GM19043 (cell line): ENCODE measurements around the gene LRCH1.
"Not testable (repeated sequence)": the region's sequence is repeated elsewhere in the genome, so short reads cannot be mapped to it uniquely, and the experiment has no call there.

Source experiments
- ATAC-seq: cut with Tn5 transposase; IDR thresholded peaks from one replicate; pipeline ENCODE4 v1.9.1; 2021; ENCODE audit warnings: low read depth; ENCODE audit not compliant: unreplicated experiment

LRCH1 gene

GRCh38 chr13:46552889-46553520 lies at the start of gene LRCH1:
Gene LRCH1 (plus strand): TSS chr13:46553170. CDS start chr13:46553397, 227 bp downstream.
- ATAC-seq: peak; percentile 56

- ATAC-seq: no peak
Observed at GRCh38 chr13:46504036-46504435, 48.9 kb upstream of the LRCH1 start.

- ATAC-seq: no peak
Observed at GRCh38 chr13:46507981-46508380, 45.0 kb upstream of the LRCH1 start.

GRCh38 chr13:46509981-46510380 lies 43.0 kb upstream of the LRCH1 start:
- ATAC-seq: no peak

GRCh38 chr13:46515803-46516202 lies 37.2 kb upstream of the LRCH1 start:
- no peak for ATAC-seq

GRCh38 chr13:46516599-46517338 lies 36.2 kb upstream of the LRCH1 start:
- no peak for ATAC-seq

- not testable (repeated sequence) for ATAC-seq
Observed at GRCh38 chr13:46517748-46518147, 35.2 kb upstream of the LRCH1 start.

- ATAC-seq: no peak
Observed at GRCh38 chr13:46519182-46519581, 33.8 kb upstream of the LRCH1 start.

- ATAC-seq: no peak
Observed at GRCh38 chr13:46520166-46520565, 32.8 kb upstream of the LRCH1 start.

GRCh38 chr13:46521486-46521885 lies 31.5 kb upstream of the LRCH1 start:
- ATAC-seq: no peak

- no peak for ATAC-seq
Observed at GRCh38 chr13:46521921-46522747, 30.8 kb upstream of the LRCH1 start.

- ATAC-seq: no peak
Observed at GRCh38 chr13:46522748-46523030, 30.3 kb upstream of the LRCH1 start.

GRCh38 chr13:46523972-46524752 lies 28.8 kb upstream of the LRCH1 start:
- no peak for ATAC-seq

GRCh38 chr13:46526100-46526735 lies 26.8 kb upstream of the LRCH1 start:
- ATAC-seq: no peak

GRCh38 chr13:46526740-46527139 lies 26.2 kb upstream of the LRCH1 start:
- ATAC-seq: no peak

- no peak for ATAC-seq
Observed at GRCh38 chr13:46527237-46527636, 25.7 kb upstream of the LRCH1 start.

- ATAC-seq: no peak
Observed at GRCh38 chr13:46529216-46529919, 23.6 kb upstream of the LRCH1 start.

- ATAC-seq: no peak
Observed at GRCh38 chr13:46530084-46530935, 22.7 kb upstream of the LRCH1 start.

- ATAC-seq: no peak
Observed at GRCh38 chr13:46531953-46532352, 21.0 kb upstream of the LRCH1 start.
